Activated gamma-delta T cell (primary cell): Measurements from ENCODE around the gene NUDT13.
"Not testable (repeated sequence)": the region's sequence is repeated elsewhere in the genome, so short reads cannot be mapped to it uniquely, and the experiment has no call there.

Source experiments
- DNase-seq: peaks from one replicate; lab custom pipeline; 2025; lab: John Stamatoyannopoulos, UW

Gene NUDT13

DNA sequence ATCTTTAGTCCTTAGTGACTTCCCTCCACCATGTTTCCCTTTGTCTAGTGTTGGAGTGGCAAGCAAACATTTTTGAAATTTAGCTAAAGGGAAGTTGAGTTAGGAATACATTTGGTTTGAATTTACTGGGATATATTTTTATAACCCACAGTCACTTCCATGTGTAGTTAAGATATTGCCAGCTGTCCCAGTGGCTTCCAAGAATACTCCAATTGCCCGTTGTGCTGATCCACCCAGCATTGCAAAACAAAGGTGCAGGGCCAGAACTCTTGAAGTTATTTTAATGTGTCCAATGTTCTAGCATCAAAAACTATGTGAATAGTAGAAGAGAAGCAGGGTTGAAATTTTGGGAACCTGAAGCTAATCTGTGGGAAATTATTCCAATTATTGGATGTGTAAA is 11.1 kb upstream of the NUDT13 start:
- no peak for DNase-seq

DNA sequence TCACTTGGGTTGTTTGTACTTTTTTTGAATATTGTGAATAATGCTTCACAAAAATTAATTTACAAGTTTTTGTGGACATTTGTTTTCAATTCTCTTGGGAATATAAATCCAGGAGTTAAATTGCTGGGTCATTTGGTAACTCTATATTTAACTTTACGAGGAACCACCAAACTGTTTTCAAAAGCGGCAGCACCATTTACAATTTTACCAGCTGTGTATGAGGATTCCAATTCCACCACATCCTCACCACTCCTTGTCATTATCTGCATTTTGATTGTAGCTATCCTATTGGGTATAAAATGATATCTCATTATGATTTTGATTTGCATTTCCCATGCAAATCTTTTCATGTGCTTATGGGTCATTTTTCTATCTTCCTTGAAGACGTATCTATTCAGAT is 4.0 kb upstream of the NUDT13 start:
- no peak for DNase-seq

DNA sequence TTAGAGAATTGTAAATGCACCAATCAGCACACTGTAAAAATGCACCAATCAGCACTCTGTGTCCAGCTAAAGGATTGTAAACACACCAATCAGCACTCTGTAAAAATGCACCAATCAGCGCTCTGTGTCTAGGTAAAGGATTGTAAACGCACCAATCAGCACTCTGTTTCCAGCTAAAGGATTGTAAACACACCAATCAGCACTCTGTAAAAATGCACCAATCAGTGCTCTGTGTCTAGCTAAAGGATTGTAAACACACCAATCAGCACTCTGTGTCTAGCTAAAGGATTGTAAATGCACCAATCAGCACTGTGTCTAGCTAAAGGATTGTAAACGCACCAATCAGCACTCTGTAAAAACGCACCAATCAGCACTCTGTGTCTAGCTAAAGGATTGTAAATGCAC is 1.0 kb upstream of the NUDT13 start:
- not testable (repeated sequence) for DNase-seq

DNA sequence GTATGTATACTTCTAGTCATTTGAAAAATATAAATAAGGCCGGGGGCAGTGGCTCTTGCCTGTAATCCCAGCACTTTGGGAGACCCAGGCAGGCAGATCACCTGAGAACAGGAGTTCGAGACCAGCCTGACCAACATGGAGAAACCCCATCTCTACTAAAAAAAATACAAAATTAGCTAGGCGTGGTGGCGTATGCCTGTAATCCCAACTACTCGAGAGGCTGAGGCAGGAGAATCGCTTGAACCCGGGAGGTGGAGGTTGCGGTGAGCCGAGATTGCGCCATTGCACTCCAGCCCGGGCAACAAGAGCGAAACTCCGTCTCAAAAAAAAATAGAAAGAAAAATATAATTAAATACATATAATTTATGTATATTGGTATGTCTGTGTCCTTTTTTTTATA is 1.8 kb downstream of the NUDT13 start:
- DNase-seq: not testable (repeated sequence)

DNA sequence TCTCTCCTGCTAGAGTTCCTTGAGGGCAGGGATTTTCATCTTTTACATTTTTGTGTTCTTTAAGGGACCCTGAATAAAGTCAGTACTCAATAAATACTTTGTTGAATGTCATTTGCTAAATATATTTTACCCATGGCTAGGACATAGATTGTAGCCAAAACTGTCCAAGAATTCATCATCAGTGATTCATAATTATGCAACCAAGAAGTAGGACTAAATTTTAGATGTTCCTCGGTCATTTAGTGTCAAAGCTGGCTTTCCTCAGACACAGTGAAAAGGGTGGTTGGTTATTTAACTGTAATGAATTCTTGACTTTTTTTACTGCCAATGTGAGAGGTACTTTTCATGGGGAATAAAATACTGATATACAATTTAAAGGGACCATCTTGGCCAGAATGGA is 3.3 kb downstream of the NUDT13 start:
- no peak for DNase-seq

DNA sequence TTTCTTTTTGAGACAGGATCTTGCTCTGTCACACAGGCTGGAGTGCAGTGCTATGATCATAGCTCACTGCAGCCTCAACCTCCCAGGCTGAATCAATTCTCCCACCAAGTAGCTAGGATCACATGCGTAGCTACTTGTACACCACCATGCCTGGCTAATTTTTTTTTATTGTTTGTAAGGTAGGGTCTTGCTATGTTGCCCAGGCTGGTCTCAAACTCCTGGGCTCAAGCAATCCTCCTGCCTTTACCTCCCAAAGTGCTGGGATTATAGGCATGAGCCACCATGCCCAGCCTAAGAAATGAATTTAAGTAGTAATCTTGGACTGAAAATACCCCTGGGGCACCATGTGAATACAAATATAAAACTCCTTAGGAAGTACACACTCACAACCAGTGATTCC is 5.8 kb downstream of the NUDT13 start:
- DNase-seq: no peak

DNA sequence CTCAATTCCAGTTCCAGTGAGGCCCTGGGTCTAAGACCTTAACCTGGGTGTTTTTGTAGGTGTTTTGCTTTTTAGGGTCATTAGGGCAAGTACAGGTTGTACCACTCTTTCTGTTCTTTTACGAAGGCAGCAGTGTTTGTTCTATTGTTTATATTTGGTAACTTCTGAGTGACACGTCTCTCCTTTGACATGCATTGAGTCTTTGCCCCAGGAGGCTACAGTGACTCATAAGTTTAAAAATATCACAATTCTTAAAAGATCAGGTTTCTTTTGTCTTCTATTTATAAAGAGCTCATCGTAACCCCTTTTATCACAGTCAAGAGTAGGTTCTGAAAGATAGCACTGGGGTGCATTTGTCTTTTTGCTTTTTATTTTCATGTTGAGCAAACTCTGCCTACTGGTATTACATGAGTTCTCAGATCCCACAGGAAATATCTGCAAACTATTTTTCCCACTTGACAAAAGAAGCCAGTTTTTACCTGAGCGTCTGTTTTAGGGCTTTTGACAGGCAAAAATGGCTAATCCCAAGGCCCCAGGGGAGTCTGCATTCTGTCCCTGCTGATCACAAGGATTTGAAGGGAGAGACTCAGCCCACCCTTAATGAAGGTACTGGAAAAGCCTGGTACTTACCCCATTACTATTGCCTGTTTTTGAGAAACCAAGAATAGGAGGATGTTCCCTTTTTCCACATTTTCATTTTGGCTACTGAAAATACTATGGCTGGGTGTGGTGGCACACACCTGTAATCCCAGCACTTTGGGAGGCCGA is 7.9 kb downstream of the NUDT13 start:
- no peak for DNase-seq

DNA sequence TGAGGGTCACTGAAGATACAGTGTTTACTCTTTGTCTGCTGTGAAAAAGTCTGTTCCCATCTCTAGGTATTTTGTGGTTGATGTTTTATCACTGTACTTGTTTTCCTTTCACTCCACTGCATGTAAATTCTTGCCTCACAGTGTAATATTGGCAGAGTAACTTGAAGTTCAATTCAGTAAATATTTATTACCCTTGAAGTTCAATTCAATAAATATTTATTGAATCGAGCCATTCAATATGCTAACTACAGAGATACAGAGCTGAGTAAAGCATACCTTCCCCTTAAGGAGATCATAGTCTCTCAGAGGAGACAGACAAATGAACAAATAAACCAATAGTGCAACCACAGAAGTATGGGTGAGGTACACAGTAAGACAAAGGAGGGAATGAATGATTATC is 9.2 kb downstream of the NUDT13 start:
- DNase-seq: no peak

DNA sequence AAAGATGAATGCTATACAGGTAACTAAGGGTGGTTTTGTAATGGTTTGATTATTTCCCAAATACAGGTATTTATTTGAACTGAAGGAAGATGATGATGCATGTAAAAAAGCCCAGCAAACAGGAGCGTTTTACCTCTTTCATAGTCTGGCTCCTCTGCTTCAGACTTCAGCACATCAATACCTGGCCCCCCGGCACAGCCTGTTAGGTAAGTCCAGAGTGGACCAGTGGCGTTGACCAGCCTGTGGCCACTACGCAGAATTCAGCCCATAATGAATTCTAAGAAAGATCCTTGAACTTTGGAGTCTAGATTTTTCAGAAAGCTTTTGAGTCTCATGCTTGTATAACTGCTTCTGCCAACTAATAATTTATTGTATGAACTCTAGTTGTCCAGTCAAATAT is 9.7 kb downstream of the NUDT13 start:
- DNase-seq: no peak

DNA sequence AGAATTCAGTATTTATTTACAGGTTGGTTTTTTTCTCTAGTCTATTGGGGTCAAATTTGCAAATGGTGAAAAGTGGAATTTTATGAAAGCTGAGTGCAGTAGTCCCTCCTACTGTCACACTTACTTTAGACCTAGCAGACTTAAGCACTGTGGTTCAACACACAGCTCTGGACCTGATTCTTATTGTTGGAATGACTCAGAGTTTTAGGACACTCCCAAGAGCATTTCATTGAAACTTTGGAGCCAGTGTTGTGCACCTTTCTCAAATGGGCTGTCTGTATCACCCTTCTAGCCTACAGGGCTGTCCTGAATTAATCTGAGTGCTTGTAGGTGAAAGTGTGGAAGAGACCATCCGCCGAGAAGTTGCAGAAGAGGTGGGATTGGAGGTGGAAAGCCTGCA is 16.1 kb downstream of the NUDT13 start:
- no peak for DNase-seq

DNA sequence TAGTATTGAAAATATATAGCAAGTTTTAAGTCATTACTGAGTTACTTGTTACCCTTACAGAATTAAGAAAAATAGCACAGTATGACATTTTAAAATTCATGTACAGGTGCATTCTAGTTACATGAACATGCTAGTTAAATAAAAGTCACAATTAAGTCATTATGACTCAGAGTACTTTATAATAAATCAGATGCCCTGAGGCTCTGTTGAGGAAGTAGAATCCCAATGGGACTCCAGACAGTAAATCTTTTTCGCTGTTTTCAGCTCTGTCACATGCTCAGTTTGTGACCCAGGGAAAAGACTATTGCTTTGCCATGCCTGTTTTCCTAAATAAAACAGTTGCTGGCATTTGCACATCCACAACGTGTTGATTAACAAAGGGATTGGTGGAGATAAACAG is 21.0 kb downstream of the NUDT13 start:
- DNase-seq: no peak

DNA sequence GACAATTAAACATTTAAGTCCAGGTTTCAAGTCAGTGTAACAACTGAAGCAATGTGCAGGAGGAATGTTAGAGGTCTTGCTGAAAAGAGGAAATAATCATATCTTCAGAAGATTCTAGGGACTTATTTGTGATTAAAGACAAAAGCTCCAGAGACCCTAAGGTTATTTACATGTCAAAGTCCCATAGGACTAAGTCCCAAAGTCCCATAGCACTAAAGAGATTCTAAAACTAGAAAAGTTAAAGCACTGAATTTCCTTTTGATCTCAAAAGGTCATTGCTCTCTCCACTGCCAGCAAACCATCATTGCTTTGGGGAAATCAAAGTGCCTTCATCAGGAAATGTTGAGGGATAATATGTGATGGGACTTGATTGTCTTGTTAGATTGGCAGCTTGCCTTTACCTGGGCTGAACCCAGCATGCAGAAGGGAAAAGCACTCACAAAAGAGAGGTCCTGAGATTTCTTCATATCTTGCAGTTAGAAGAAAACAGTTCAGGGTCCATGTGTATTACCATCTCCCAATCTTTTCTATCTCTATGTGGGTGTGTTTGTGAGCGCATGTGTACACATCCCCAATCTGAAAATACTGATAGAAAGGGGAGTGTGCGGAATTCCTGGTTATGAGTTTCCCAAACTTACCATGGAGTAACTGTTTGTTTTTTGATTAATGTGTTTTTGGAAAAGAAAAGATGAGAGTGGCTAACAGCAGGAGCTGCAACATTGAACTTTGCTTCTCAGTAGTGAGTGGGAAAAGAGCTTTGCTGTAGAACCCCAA is 21.8 kb downstream of the NUDT13 start:
- DNase-seq: no peak

DNA sequence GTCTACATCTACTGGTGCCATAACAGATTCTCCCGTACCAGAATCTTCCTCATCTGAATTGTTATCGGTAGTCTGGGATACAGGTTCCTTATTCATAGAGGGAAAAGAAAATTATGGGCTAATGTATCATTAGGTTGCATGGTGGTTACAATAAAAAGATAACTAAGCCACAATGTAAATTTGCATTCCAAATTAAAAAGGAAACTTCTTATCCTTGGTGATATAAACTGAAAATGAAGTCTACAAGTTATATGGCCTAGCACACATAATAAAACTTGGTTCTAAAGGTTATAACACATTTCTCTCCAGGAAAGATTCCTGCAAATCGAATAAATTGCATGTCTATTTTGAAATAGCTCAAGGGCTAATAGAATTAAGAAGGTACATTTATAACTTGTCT is 24.5 kb downstream of the NUDT13 start:
- DNase-seq: no peak

DNA sequence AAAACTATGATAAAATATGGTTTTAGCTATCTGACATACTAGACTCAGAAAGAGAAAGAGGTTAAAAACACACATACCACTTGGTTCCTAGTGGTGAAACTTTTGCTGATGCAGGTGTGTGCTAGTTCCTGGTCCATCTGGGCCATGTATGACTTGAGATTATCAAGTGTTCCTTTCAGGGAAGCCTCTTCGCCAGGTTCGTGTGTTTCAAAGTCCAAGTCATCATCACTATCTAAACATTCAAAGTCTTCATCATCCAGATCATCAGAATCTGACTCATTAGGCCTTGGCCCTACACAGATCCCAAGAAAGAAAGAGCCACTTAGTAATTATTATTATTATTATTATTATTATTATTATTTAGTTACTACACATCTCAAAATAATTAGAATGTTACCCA is 26.4 kb downstream of the NUDT13 start:
- DNase-seq: no peak

DNA sequence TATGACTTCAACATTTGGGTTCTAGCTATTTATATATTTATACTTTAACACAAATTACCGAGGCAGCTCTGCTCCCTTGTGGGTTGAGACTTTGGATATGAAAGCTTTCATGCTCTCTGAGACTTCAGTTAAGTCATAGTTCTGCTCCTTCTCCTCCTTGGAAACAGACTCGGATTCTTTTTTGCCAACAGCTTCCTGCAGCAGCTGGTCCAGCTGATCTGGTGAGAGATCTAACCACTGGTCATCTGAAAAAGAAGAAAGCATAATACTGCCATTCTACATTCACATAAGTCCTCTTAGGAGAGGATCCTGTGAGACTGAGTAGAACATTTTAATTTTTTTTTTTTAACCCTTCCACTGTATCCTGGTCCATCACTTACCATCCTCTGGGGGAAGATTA is 29.0 kb downstream of the NUDT13 start:
- DNase-seq: no peak

DNA sequence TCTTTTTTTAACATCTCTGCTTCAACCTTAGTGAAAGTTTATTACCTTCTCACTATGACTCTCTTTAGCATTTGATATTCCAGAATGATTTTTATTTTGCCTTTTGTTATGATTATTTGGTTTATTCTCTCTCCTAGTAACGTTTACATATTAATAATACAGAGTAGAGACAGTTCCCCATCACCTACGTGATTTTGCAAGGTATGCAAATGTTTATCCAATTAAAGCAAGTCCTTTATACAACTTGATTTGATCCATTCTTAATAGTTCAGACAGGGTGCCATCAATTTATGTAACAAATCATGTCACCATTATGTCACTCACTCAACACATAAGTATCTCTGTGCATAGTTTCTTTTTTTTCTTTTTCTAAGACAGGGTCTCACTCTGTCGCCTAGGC is 31.3 kb downstream of the NUDT13 start:
- no peak for DNase-seq

DNA sequence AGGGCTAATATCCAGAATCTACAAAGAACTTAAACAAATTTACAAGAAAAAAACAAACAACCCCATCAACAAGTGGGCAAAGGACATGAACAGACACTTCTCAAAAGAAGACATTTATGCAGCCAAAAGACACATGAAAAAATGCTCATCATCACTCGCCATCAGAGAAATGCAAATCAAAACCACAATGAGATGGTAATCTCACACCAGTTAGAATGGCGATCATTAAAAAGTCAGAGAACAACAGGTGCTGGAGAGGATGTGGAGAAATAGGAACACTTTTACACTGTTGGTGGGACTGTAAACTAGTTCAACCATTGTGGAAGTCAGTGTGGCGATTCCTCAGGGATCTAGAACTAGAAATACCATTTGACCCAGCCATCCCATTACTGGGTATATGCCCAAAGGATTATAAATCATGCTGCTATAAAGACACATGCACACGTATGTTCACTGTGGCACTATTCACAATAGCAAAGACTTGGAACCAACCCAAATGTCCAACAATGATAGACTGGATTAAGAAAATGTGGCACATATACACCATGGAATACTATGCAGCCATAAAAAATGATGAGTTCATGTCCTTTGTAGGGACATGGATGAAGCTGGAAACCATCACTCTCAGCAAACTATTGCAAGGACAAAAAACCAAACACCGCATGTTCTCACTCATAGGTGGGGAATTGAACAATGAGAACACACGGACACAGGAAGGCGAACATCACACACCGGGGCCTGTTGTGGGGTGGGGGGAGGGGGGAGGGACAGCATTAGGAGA is 40.6 kb downstream of the NUDT13 start:
- DNase-seq: not testable (repeated sequence)

DNA sequence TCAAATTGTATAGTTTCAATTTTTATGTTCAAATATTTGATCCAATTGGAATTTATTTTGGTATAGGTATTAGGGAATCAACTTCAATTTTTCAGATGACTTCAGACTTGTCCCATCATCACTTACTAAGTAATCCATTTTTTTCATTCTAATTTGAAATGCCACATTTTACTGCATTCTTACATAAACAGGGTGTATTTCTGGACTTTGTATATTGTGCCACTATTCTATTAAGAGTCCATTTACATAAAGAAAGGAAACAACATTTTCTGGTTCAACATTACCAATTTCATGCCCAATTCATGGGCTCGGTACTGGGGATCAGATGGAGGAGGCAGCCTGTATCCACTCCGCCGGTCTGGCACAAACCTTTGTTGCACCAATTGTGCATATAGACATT is 41.8 kb downstream of the NUDT13 start:
- DNase-seq: no peak

DNA sequence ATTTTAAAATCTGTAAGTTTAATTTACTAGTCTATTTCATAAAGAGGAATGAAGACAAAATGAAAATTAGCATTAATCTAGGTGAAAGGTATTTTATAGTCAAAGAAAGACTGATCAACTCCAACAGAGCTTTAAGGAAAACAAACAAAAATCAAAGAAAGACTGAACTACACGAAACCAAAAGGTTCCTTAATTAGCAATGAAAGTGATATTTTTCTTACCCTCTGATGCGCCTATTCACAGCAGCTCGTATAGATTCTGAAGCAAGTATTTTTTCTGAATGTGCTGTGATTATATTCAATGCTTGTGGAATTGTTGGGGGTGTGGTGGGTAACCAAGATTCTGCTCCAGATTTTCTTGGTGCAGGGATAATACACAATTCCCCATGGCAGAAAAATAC is 45.8 kb downstream of the NUDT13 start:
- no peak for DNase-seq

DNA sequence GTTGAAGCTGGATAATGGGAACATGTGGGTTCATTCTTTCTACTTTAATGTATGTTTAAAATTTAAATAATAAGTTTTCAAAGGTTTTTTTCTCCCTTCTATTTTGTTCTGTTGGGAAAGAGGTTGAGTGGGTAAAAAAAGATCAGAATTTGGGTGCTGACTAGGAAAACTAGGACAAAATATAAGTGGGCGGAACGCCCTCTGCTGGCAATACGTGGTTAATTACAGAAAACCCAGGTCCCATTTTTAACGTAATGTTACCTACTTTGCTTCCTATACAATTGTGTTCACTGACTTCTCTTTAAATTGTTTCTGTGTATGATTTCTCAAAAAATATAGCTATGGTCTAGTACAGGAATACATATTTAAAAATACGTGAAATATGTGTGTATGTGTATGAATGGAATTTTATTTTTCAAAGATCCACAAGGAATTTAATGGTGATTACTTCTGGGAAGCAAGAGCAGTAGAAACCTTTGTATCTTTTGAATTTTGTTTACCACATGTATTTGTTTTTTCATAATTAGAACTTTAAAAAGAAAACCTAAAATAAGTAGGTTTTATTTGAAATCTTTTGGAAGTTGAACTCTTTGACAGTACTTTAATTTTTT is 48.9 kb downstream of the NUDT13 start:
- no peak for DNase-seq

DNA sequence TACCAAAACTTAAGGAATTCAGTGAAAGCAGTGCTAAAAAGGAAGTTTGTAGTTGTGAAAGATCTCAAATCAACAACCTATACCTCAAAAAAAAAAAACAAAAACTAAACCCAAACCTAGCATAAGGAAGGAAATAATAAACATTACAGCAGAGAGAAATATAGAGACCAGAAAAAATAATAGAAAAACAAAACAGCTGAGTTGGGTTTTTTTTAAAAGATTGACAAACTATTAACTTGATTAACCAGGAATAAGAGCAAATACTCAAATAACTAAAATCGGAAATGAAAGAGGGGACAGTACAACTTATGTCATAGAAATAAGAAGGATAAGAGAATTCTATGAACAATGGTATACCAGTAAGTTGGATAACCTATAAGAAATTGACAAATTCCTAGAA is 50.8 kb downstream of the NUDT13 start:
- DNase-seq: no peak

DNA sequence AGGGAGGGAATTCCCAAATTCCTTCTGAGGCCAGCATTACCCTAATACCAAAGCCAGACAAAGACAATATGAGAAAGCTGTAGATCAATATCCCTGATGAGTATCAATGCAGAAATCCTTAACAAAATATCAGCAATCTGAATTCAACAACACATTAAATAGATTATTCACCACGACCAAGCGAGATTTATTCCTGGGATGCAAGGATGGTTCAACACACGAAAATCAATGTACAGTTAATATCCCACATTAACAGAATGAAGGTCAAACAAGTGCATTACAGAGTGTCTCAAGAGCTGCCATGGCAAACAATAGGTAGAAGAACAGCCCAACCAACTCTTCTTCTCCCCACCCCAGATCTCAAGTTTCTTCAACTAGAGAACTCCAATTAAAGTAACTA is 51.4 kb downstream of the NUDT13 start:
- DNase-seq: no peak
